Ishikawa (cell line): ENCODE data around the gene MAP2K1.

Experiments used
- CEBPB ChIP-seq: IDR thresholded peaks from 2 replicates; pipeline ENCODE4 v1.6.1; 2012
- CREB1 ChIP-seq: IDR thresholded peaks from 2 replicates; pipeline ENCODE4 v1.6.1; 2012; ENCODE audit warnings: low read depth
- EGR1 ChIP-seq: IDR thresholded peaks from 2 replicates; pipeline ENCODE4 v1.6.1; 2012
- EP300 ChIP-seq: IDR thresholded peaks from 2 replicates; pipeline ENCODE4 v1.6.1; 2012; ENCODE audit warnings: borderline replicate concordance
- FOXM1 ChIP-seq: IDR thresholded peaks from 2 replicates; pipeline ENCODE4 v1.6.1; 2012; ENCODE audit warnings: low read depth, borderline replicate concordance
- NFIC ChIP-seq: IDR thresholded peaks from 2 replicates; pipeline ENCODE4 v1.6.1; 2012
- RAD21 ChIP-seq: IDR thresholded peaks from 2 replicates; pipeline ENCODE4 v1.6.1; 2012; ENCODE audit warnings: low read depth
- TAF1 ChIP-seq: IDR thresholded peaks from 2 replicates; pipeline ENCODE4 v1.6.1; 2012; ENCODE audit warnings: low read depth, mild to moderate bottlenecking
- TCF12 ChIP-seq: IDR thresholded peaks from 2 replicates; pipeline ENCODE4 v1.6.1; 2012; ENCODE audit warnings: low read depth
- TEAD4 ChIP-seq: IDR thresholded peaks from 2 replicates; pipeline ENCODE4 v1.6.1; 2012
- YY1 ChIP-seq: IDR thresholded peaks from 2 replicates; pipeline ENCODE4 v1.6.1; 2012; ENCODE audit warnings: low read depth
- ZBTB7A ChIP-seq: IDR thresholded peaks from 2 replicates; pipeline ENCODE4 v1.6.1; 2012; ENCODE audit warnings: low read depth
- TF ChIP-seq, protein P1 (sequence below): IDR thresholded peaks from 2 replicates; pipeline ENCODE4 v1.6.1; 2012
- TF ChIP-seq, protein P2 (sequence below): IDR thresholded peaks from 2 replicates; pipeline ENCODE4 v1.6.1; 2012
- TF ChIP-seq, protein P3 (sequence below): IDR thresholded peaks from 2 replicates; pipeline ENCODE4 v1.6.1; 2012; ENCODE audit warnings: low read depth, mild to moderate bottlenecking

The MAP2K1 gene

DNA sequence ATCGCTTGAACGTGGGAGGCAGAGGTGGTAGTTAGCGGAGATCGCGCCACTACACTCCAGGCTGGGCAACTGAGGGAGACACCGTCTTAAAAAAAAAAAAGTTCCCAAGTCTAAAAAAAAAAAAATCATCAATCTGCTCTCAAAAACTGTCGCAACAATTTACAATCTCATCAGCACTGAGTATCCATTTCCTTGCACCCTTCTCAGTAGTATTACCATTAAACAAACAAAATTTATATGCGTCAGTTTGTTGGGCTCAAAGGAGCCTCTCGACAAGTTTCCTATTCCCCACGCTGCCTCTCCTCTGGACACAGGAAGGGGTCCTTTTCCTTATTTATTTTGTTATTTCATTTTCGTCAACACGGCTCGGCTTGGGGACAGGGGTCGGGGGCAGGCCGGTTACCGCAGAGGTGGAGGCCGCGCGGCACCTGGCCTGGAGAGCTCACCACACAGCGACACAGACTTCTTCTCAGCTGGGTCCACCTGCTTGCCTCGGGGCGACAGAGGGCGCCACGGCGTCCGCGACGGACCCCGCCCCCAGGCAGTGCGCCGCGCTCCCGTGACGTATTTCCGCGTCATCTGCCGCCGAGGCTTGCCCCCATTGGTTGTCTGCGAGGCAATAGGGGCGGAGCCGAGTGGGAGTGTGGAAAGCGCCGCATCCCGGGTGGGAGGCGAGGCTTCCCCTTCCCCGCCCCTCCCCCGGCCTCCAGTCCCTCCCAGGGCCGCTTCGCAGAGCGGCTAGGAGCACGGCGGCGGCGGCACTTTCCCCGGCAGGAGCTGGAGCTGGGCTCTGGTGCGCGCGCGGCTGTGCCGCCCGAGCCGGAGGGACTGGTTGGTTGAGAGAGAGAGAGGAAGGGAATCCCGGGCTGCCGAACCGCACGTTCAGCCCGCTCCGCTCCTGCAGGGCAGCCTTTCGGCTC is at the start of gene MAP2K1:
TSS of gene MAP2K1 (plus strand) at position 709 of the 920 bp plus-strand sequence. CDS start 436 bp downstream, outside the sequence.
- TF ChIP-seq YY1, result peak; percentile 59; the same call in 1 of the 2 replicates
- no peak for TF ChIP-seq TEAD4
- TF ChIP-seq TCF12, result peak; percentile 21; the same call in 1 of the 2 replicates
- peak; percentile 29; the same call in 1 of the 2 replicates for TF ChIP-seq EP300
- TF ChIP-seq, protein P1, sequence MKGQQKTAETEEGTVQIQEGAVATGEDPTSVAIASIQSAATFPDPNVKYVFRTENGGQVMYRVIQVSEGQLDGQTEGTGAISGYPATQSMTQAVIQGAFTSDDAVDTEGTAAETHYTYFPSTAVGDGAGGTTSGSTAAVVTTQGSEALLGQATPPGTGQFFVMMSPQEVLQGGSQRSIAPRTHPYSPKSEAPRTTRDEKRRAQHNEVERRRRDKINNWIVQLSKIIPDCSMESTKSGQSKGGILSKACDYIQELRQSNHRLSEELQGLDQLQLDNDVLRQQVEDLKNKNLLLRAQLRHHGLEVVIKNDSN, result peak; percentile 93
- TF ChIP-seq CREB1, result peak; percentile 96
- TF ChIP-seq, protein P2, sequence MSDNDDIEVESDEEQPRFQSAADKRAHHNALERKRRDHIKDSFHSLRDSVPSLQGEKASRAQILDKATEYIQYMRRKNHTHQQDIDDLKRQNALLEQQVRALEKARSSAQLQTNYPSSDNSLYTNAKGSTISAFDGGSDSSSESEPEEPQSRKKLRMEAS, result peak; percentile 93
- TF ChIP-seq, protein P3, sequence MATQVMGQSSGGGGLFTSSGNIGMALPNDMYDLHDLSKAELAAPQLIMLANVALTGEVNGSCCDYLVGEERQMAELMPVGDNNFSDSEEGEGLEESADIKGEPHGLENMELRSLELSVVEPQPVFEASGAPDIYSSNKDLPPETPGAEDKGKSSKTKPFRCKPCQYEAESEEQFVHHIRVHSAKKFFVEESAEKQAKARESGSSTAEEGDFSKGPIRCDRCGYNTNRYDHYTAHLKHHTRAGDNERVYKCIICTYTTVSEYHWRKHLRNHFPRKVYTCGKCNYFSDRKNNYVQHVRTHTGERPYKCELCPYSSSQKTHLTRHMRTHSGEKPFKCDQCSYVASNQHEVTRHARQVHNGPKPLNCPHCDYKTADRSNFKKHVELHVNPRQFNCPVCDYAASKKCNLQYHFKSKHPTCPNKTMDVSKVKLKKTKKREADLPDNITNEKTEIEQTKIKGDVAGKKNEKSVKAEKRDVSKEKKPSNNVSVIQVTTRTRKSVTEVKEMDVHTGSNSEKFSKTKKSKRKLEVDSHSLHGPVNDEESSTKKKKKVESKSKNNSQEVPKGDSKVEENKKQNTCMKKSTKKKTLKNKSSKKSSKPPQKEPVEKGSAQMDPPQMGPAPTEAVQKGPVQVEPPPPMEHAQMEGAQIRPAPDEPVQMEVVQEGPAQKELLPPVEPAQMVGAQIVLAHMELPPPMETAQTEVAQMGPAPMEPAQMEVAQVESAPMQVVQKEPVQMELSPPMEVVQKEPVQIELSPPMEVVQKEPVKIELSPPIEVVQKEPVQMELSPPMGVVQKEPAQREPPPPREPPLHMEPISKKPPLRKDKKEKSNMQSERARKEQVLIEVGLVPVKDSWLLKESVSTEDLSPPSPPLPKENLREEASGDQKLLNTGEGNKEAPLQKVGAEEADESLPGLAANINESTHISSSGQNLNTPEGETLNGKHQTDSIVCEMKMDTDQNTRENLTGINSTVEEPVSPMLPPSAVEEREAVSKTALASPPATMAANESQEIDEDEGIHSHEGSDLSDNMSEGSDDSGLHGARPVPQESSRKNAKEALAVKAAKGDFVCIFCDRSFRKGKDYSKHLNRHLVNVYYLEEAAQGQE, result no peak
- peak; percentile 83 for TF ChIP-seq TAF1
- TF ChIP-seq RAD21, result peak; percentile 45; the same call in 1 of the 2 replicates
- TF ChIP-seq EGR1, result no peak
- no peak for TF ChIP-seq ZBTB7A
- no peak for TF ChIP-seq NFIC

GRCh38 chr15:66356077-66356358 is 30.7 kb upstream of the MAP2K1 start:
- TF ChIP-seq, protein P1, result no peak
- TF ChIP-seq TCF12, result no peak
- TF ChIP-seq RAD21, result no peak
- no peak for TF ChIP-seq ZBTB7A
- no peak for TF ChIP-seq CREB1
- no peak for TF ChIP-seq CEBPB
- no peak for TF ChIP-seq EGR1
- TF ChIP-seq FOXM1, result no peak
- TF ChIP-seq TAF1, result no peak
- TF ChIP-seq, protein P2, result no peak
- no peak for TF ChIP-seq TEAD4
- TF ChIP-seq YY1, result no peak
- TF ChIP-seq NFIC, result no peak
- TF ChIP-seq, protein P3, result no peak
- no peak for TF ChIP-seq EP300

DNA sequence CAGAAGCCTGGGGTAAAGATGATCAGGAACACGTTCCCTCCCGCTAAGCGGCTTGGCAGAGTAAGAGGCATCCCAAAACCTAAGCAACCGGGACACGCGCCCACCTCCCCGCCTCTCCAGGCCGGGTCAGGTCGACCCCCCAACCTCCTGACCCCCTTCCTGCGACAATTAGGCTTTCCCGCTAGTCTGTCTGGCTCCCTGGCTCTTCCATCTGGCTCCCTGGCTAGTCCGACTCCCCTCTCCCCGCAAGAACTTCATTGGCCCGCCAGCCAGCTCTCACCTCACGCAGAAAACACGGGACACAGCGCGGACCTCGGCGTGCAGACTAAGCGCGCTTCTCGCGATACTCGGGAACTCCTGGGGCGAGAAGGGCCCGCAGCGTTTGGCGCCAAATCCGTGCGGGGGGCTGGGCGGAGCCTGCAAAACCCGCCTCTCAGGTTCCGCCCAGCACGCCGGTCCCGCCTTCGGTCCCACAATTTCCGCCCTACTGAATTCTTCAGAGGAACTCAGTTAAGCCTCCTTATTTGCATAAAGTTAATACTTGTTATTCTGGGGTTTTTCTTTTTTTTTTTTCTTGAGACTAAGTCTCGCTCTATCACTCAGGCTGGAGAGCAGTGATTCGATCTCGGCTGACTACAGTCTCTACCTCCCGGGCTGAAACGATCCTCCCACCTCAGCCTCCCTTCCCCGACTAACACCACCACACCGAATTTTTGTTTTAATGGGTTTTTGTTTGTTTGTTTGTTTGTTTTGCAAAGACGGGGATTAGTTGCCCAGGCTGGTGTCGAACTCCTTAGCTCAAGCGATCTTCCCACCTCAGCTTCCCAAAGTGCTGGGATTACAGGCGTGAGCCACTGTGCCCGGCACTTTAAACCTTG is 30.1 kb upstream of the MAP2K1 start, which contains the start of gene TIPIN:
TSS of gene TIPIN (minus strand) at position 327 of the 878 bp plus-strand sequence. CDS start 3,738 bp downstream, outside the sequence.
- TF ChIP-seq NFIC (peak; percentile 19; the same call in 1 of the 2 replicates), TAF1 (peak; percentile 79), CEBPB (no peak), TCF12 (peak; percentile 67), EP300 (no peak), ZBTB7A (0 out of 2 replicates have a peak, but pooled peaks have one; percentile 66), EGR1 (no peak), FOXM1 (no peak), YY1 (no peak), TEAD4 (peak; percentile 40; the same call in 1 of the 2 replicates), CREB1 (no peak), RAD21 (no peak)
- TF ChIP-seq, protein P2, result peak; percentile 95
- TF ChIP-seq, protein P1, result peak; percentile 52
- TF ChIP-seq, protein P3, result no peak
